Activated CD4-positive, alpha-beta T cell treated with anti-CD3 and anti-CD28 coated beads, Interleukin-10, Interleukin-2, amounts not matched to agents 100 ng/mL and 50 ng/mL, durations not matched to agents 16 hours and 8 hours (primary cell): ENCODE measurements around the gene TWIST1.

Experiments used
- DNase-seq: peaks from one replicate; pipeline ENCODE4 v3.0.0-alpha.2; 2020

Gene TWIST1

GRCh38 chr7:19094598-19095352 lies 22.7 kb downstream of the TWIST1 start:
- no peak for DNase-seq

GRCh38 chr7:19094138-19094537 lies 23.3 kb downstream of the TWIST1 start:
- DNase-seq, result no peak

GRCh38 chr7:19091550-19092200 lies 25.8 kb downstream of the TWIST1 start:
- DNase-seq, result no peak

GRCh38 chr7:19090526-19090925 lies 26.9 kb downstream of the TWIST1 start:
- DNase-seq, result no peak

GRCh38 chr7:19089797-19090196 lies 27.6 kb downstream of the TWIST1 start:
- no peak for DNase-seq

- no peak for DNase-seq
These were observed 28.1 kb downstream of the TWIST1 start for GRCh38 chr7:19089378-19089777.

- no peak for DNase-seq
These were observed 37.3 kb downstream of the TWIST1 start for GRCh38 chr7:19080093-19080492.

- DNase-seq, result no peak
These were observed 38.4 kb downstream of the TWIST1 start for GRCh38 chr7:19079066-19079465.

GRCh38 chr7:19069842-19070241 lies 47.6 kb downstream of the TWIST1 start:
- no peak for DNase-seq

GRCh38 chr7:19066170-19066569 lies 51.3 kb downstream of the TWIST1 start:
- DNase-seq, result no peak
